ENCODE measurements around the gene SLC51B.

SLC51B gene

DNA sequence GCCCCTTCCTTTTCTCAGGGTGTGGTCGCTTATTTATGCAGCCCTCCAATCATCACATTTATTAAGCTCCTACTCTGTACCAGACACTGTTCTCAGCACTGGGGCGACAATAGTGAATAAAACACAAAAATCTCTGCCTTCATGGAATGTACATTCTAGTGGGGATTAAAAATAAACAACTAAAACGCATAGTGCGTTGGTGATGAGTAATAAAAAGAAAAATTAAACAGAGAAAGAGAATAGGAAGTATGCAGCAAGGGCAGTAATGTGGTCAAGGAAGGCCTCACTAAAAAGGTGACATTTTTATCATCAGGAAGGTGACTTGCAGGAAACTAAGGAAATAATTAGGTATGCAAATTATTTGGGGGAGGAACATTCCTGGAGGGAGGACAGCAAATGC is 5.1 kb downstream of the SLC51B start:
- DNase-seq (ENCODE audit: low spot score), result no peak
- no peak overlapping the region for H3K27ac ChIP-seq
- TF ChIP-seq, protein P1, sequence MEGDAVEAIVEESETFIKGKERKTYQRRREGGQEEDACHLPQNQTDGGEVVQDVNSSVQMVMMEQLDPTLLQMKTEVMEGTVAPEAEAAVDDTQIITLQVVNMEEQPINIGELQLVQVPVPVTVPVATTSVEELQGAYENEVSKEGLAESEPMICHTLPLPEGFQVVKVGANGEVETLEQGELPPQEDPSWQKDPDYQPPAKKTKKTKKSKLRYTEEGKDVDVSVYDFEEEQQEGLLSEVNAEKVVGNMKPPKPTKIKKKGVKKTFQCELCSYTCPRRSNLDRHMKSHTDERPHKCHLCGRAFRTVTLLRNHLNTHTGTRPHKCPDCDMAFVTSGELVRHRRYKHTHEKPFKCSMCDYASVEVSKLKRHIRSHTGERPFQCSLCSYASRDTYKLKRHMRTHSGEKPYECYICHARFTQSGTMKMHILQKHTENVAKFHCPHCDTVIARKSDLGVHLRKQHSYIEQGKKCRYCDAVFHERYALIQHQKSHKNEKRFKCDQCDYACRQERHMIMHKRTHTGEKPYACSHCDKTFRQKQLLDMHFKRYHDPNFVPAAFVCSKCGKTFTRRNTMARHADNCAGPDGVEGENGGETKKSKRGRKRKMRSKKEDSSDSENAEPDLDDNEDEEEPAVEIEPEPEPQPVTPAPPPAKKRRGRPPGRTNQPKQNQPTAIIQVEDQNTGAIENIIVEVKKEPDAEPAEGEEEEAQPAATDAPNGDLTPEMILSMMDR (conservative IDR thresholded peaks at IDR 0.05; ENCODE audit: low read depth), result no peak
- POLR2A ChIA-PET (ENCODE audit: low non-redundant PET), result no interaction called here
- CTCF ChIA-PET, result no interaction called here

GRCh38 chr15:65051266-65051665 is 6.1 kb downstream of the SLC51B start:
- POLR2A ChIA-PET (ENCODE audit: low non-redundant PET), result interaction anchor here (0.5 kb wide), 1 partner anchor 73 kb away, joined by 3 read pairs; no protein-coding TSS in a partner anchor

DNA sequence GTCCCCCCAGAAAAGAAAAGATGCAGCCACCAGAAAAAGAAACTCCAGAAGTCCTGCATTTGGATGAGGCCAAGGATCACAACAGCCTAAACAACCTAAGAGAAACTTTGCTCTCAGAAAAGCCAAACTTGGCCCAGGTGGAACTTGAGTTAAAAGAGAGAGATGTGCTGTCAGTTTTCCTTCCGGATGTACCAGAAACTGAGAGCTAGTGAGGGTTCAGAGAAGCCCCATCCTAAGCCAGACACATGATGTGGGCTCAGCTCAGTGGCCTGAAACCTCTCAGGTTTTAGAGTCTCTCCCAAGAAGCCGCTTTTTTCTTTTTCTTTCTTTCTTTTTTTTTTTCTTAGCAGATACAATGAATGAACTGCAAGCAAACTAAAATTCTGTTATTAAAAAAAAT is 7.8 kb downstream of the SLC51B start:
- POLR2A ChIA-PET (ENCODE audit: low non-redundant PET), result interaction anchor here (0.7 kb wide), 1 partner anchor 13 kb away, joined by 11 read pairs; no protein-coding TSS in a partner anchor
- CTCF ChIA-PET, result interaction anchor here (0.5 to 0.6 kb wide), 2 partner anchors 29 to 283 kb away, joined by 3 to 4 read pairs; no protein-coding TSS in a partner anchor
- no peak for DNase-seq (ENCODE audit: low spot score)
- no peak overlapping the region for H3K27ac ChIP-seq
- TF ChIP-seq, protein P1 (conservative IDR thresholded peaks at IDR 0.05; ENCODE audit: low read depth), result no peak

More at GRCh38 chr15:65051266-65051665, 6.1 kb downstream of the SLC51B start:
- no peak for DNase-seq (ENCODE audit: low spot score)
- CTCF ChIA-PET, result interaction anchor here (0.7 kb wide), 1 partner anchor 200 kb away, joined by 3 read pairs; no protein-coding TSS in a partner anchor
- no peak overlapping the region for H3K27ac ChIP-seq
- TF ChIP-seq, protein P1 (conservative IDR thresholded peaks at IDR 0.05; ENCODE audit: low read depth), result no peak

GRCh38 chr15:65054333-65055200 is 9.4 kb downstream of the SLC51B start:
- CTCF ChIA-PET, result interaction anchor here (0.5 to 2.1 kb wide), 10 partner anchors 9 to 1164 kb away, joined by 3 to 9 read pairs (median 4); no protein-coding TSS in a partner anchor
- POLR2A ChIA-PET (ENCODE audit: low non-redundant PET), result no interaction called here
- peak; percentile 75 for DNase-seq (ENCODE audit: low spot score)
- TF ChIP-seq, protein P1 (conservative IDR thresholded peaks at IDR 0.05; ENCODE audit: low read depth), result peak; percentile 96
- H3K27ac ChIP-seq, result no peak overlapping the region

DNA sequence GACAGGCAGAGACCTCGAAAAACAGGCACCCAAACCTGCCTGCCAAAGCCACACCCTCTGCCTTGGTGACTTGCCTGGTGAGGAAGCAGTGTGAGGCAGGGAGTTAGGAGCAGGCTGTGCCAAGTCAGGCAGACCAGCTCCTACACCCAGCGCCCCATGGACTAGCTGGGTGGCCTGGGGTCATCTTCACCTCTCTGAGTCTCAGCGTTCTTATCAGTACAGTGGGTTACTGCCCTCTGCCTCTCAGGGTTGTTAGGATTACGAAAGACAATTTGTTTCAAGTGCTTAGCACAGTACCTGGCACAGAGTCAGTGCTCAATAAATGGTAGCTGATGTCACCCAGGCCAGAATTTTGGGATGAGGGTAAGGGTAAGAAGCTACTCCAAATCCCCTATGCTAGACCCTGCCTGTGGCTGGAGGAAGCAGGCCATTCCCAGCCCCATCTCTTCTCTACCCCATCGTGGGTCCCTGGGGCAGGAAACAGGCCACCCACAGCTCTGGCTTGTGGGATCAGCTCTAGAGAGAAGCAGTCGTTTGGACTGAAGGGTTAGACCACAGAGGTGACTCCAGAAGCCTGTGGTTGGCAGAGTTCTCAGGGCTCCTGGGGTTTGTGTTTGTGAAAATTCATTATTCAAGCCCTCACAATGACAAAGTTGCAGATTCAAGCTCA is 10.1 kb downstream of the SLC51B start:
- DNase-seq (ENCODE audit: low spot score), result no peak
- CTCF ChIA-PET, result interaction anchor here (0.6 to 2.1 kb wide), 4 partner anchors 9 to 46 kb away, joined by 3 to 9 read pairs (median 5); no protein-coding TSS in a partner anchor
- no peak overlapping the region for H3K27ac ChIP-seq
- POLR2A ChIA-PET (ENCODE audit: low non-redundant PET), result interaction anchor here (0.6 kb wide), 1 partner anchor 392 kb away, joined by 4 read pairs; no protein-coding TSS in a partner anchor
- TF ChIP-seq, protein P1 (conservative IDR thresholded peaks at IDR 0.05; ENCODE audit: low read depth), result no peak

DNA sequence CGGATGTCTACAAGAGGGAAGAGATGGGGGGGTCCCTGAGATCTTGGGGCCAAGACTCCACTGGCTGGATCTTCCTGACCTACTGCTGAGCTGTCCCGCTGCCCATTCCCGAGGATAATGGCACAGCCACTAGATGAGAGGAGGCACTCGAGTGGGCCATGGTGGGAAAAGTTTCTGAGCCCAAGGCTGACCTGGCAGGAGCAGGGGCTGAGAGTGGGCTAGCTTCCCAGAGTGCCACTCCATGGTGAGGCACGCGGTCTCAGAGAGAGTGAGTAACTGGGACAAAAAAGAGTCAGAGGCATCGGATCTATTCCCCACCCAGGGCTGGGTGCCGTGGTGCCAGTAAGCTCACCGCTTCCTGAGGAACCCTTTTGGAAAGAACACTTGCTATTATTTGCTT is 10.9 kb downstream of the SLC51B start:
- TF ChIP-seq, protein P1 (conservative IDR thresholded peaks at IDR 0.05; ENCODE audit: low read depth), result no peak
- CTCF ChIA-PET, result interaction anchor here (2.1 kb wide), 1 partner anchor 8 kb away, joined by 6 read pairs; no protein-coding TSS in a partner anchor
- no peak for DNase-seq (ENCODE audit: low spot score)
- POLR2A ChIA-PET (ENCODE audit: low non-redundant PET), result no interaction called here
- no peak overlapping the region for H3K27ac ChIP-seq

Data from RWPE1 (cell line).